GM12874 (cell line): Measurements from ENCODE around the gene LONP2.

ENCODE experiments used
- CTCF ChIP-seq: IDR thresholded peaks from 2 replicates; pipeline ENCODE4 v1.5.1; 2011; ENCODE audit warnings: low read depth, mild to moderate bottlenecking, control low read depth, low read length, moderate library complexity; ENCODE audit not compliant: insufficient read depth

Gene LONP2

GRCh38 chr16:48365601-48366164 lies 121.6 kb downstream of the LONP2 start:
- TF ChIP-seq CTCF, result no peak

DNA sequence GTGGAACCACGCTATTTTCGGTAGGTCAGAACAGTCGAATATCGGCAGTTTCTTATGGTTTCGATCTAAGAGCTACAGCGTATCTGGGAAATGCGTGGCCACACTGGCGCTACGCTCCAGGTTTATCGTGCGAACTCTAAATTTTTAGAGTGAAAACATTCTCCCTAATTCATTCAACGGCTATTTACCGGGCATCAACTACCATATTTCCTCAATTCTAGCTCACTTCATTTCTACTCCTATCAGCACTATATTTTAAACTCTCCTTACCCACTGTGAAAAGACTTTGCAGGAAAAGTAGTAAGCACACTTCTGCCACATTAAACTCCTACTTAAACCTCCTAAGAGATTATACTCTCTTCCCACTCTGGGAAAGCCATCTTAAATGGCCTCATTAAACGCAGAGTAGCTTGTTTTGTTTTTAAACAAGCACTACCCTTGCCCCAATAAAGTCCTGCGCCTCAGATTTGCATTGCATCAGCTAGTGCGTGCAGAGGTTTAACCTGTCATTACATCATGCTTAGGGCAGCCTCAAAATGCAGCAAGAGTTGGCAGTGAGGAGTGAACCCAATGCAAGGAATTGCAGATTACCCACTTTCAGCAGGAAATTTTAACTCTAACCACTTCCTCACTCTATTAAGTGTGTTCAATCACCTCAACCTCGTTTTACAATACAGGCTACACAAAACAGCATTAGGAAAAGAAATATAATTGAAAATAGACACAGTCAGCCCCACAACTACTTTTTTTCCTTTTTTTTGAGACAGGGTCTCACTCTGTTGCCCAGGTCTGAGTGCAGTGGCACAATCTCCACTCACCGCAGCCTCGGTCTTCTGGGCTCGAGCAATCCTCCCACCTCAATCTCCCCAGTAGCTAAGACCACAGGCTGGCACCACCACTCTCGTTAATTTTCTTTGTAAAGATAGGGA lies 122.3 kb downstream of the LONP2 start:
- TF ChIP-seq CTCF, result no peak

DNA sequence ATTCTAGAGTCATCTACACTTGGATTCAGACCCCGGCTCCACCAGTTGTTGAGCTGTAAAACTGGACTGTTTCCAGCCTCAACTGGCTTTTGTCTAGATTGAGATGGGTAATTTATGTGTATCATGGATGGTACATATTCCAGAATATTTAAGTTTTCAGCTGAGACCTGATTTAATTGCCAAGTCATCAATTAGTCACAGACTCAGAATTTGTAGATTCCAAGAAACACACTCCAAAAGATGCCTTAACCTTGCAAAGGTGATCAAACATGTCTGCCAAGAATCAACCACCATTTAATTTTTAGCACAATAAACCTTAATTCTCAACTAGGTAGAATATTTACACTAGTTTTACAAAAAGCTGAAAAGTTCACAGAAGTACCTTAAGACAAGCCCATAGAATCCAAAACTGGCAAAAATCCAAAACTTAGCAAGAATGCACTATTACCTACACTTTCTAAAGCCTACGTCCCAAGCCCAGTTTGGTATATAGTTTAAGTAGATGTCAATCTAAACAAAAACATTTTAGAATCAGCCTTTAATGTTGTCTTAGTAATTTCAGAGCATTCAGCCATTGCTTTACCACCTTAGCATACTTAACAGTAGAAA lies 123.4 kb downstream of the LONP2 start:
- TF ChIP-seq CTCF, result no peak

- no peak for TF ChIP-seq CTCF
Measured at GRCh38 chr16:48369765-48370164, 125.7 kb downstream of the LONP2 start.

DNA sequence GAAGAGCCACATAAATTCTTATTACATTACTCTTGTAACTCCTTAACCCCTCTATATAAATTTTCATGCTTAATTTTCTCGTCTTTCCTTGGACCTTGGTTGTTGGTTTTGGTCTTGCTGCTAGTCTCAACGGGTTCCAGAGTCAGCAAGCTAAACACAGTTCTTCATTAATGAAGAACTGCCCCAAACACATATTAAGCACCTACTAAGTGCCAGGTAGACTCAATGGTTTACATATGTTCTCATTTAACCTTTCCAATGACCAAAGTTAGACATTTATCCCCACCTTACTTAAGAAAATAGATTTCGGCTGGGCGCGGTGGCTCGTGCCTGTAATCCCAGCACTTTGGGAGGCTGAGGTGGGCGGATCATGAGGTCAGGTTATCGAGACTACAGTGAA lies 126.1 kb downstream of the LONP2 start:
- TF ChIP-seq CTCF, result no peak

DNA sequence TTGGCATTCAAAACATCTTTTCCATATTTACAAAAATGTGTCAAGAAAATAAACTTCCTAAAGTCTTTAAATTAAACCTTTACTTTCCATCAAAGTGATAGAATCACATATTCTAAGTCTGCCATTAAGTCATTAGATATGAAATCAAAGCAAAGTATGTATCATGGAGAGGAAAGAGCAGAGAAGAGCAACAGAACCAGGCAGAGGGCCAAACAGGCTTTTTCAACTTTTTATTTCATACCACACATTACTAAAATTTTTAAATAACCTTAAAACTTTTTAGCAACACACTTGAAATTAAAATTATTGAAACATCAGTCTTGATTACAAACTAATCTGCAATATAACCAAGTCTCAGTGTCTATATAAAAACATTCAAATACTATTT lies 127.3 kb downstream of the LONP2 start:
- no peak for TF ChIP-seq CTCF

- TF ChIP-seq CTCF, result no peak
Measured at GRCh38 chr16:48372744-48373143, 128.6 kb downstream of the LONP2 start.
